Esophagus squamous epithelium (tissue), 4 donors: ENCODE results near the gene ABCA1.

Experiments
- CTCF ChIP-seq, 6 experiments: fragments of 450-650 bp in 4 of 6; fragments of 200-600 bp in 2 of 6; sonication (generic) in 2 of 6; IDR thresholded peaks; one replicate each; pipeline ENCODE4 v1.5.1; 2016 to 2019; ENCODE audit warnings: antibody characterized with exemption in 6 of 6, mild to moderate bottlenecking in 4 of 6, moderate library complexity in 4 of 6
- POLR2A ChIP-seq, 4 donors: fragments of 450-650 bp; IDR thresholded peaks; one replicate each; pipeline ENCODE4 v1.6.1; 2017; ENCODE audit warnings: antibody characterized with exemption in 4 of 4, mild to moderate bottlenecking in 4 of 4, moderate library complexity in 3 of 4

GRCh38 chr9:104871961-104872527 lies 55.9 kb downstream of the ABCA1 start:
- TF ChIP-seq POLR2A (IDR thresholded peaks at IDR 0.05) (no peak), CTCF (IDR thresholded peaks at IDR 0.05) (no peak)
